Breast epithelium (tissue), 4 donors: Measurements from ENCODE around the gene NELL2. TPM values are rescaled to one million over a fixed set of nuclear protein-coding genes. Genes with fewer than 3 reads are reported as not detected.

Source experiments
- DNase-seq, 2 donors: peaks; one replicate each; pipeline ENCODE4 v3.0.0-alpha.2; 2019; ENCODE audit warnings: low spot score in 2 of 2
- H3K27ac ChIP-seq, 2 donors: fragments of 200-600 bp; sonication (generic) in 1 of 2; one replicate each; pipeline ENCODE4 v1.5.1; 2016 to 2019; ENCODE audit warnings: mild to moderate bottlenecking in 1 of 2
- H3K27me3 ChIP-seq, 2 donors: fragments of 200-600 bp; sonication (generic) in 1 of 2; one replicate each; pipeline versions ENCODE4 v1.5.1 to v1.6.0; 2017 to 2019; ENCODE audit warnings: control low read depth in 1 of 2, mild to moderate bottlenecking in 1 of 2
- H3K36me3 ChIP-seq: fragments of 200-600 bp; one replicate; pipeline ENCODE4 v1.5.1; 2019
- H3K4me1 ChIP-seq, 2 donors: fragments of 200-600 bp; sonication (generic); one replicate each; pipeline ENCODE4 v1.5.1; 2016 to 2019; ENCODE audit warnings: control low read depth in 1 of 2
- H3K4me3 ChIP-seq, 3 donors: fragments of 200-600 bp; sonication (generic); 1 replicate in 2 of 3; 2 replicates in 1 of 3; pipeline ENCODE4 v1.5.1; 2016 to 2019; ENCODE audit warnings: mild to moderate bottlenecking in 3 of 3, moderate library complexity in 2 of 3
- H3K9me3 ChIP-seq, 2 donors: fragments of 200-600 bp; sonication (generic) in 1 of 2; one replicate each; pipeline ENCODE4 v1.5.1; 2016 to 2019; ENCODE audit warnings: control low read depth in 1 of 2
- POLR2A ChIP-seq: fragments of 450-650 bp; IDR thresholded peaks from one replicate; pipeline ENCODE4 v1.6.1; 2016; ENCODE audit warnings: antibody characterized with exemption, mild to moderate bottlenecking, moderate library complexity
- POLR2AphosphoS5 ChIP-seq, 3 donors: sonication (generic); formaldehyde crosslinking; IDR thresholded peaks; one replicate each; pipeline ENCODE4 v1.6.1; 2017; ENCODE audit warnings: antibody characterized with exemption in 3 of 3
- intact Hi-C: fragments of 100-400 bp; cut with DNase I; formaldehyde crosslinking; loops from one replicate; pipeline ENCODE4 v1.15.1; 2023; ENCODE audit warnings: low total_unique reads
- total RNA-seq, 3 donors: library from RNA; depleted of rRNA; stranded (reverse); fragments of >200 nt; gene quantifications; one replicate each; pipeline ENCODE4 v1.1.0, GENCODE V29; 2016
- TF ChIP-seq, protein P1 (sequence below), 3 donors: fragments of 450-650 bp; IDR thresholded peaks; one replicate each; pipeline ENCODE4 v1.5.1; 2016 to 2017; ENCODE audit warnings: antibody characterized with exemption in 3 of 3, mild to moderate bottlenecking in 3 of 3, moderate library complexity in 3 of 3

The NELL2 gene
- total RNA-seq, 3 donors from 2014 or later = 4.9 to 10.1 (median 9.9) TPM

DNA sequence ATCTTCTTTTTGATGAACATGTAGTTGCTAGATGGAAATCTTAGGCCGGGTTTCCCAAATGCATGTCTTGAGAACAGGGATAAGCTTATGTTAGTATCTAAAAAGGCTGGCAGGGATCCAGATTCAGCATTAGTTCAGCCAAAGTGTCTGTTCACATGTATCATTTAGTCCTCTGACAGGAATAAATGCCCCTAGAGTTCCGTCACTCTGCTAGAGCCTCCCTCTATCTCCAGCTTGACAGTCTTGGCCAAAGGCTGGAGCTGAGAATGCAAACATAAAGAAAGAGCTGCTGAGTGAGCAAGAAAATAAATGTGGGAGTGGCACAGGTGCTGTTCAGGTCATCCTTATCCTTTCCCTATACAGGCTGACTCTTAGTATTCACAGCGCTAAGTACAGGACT lies 13.8 kb upstream of the NELL2 start:
- no peak overlapping the region for H3K27ac ChIP-seq
- H3K36me3 ChIP-seq = no peaks in the 10 kb centered on the region
- no peak overlapping the region for H3K4me3 ChIP-seq
- H3K9me3 ChIP-seq = no peaks in the 10 kb centered on the region
- intact Hi-C loops = no loop called here
- no peaks in the 10 kb centered on the region for H3K4me1 ChIP-seq
- H3K27me3 ChIP-seq = no peaks in the 10 kb centered on the region
- no peak for DNase-seq
- TF ChIP-seq, protein P1, sequence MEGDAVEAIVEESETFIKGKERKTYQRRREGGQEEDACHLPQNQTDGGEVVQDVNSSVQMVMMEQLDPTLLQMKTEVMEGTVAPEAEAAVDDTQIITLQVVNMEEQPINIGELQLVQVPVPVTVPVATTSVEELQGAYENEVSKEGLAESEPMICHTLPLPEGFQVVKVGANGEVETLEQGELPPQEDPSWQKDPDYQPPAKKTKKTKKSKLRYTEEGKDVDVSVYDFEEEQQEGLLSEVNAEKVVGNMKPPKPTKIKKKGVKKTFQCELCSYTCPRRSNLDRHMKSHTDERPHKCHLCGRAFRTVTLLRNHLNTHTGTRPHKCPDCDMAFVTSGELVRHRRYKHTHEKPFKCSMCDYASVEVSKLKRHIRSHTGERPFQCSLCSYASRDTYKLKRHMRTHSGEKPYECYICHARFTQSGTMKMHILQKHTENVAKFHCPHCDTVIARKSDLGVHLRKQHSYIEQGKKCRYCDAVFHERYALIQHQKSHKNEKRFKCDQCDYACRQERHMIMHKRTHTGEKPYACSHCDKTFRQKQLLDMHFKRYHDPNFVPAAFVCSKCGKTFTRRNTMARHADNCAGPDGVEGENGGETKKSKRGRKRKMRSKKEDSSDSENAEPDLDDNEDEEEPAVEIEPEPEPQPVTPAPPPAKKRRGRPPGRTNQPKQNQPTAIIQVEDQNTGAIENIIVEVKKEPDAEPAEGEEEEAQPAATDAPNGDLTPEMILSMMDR (IDR thresholded peaks at IDR 0.05) = no peak
- TF ChIP-seq POLR2A (no peak), POLR2AphosphoS5 (IDR thresholded peaks at IDR 0.05) (no peak)

DNA sequence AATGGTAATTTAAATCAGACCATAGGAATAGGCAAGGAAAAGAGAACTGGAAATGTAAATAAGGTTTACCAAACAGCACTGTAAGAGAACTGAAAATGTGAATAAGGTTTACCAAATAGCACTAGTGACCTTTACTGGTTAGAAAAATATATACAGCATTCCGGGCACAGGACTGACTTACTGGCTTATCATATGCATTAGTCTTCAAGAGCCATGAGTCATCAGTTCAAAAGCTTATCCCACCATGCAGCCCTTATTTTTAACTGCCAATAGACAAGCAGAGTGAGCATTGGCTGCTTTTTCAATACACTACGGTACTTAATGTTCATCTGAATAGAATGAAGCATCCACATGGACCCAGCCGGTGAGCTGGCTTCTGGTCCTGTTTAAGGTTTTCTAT lies 13.0 kb upstream of the NELL2 start:
- H3K9me3 ChIP-seq = no peaks in the 10 kb centered on the region
- DNase-seq = no peak
- intact Hi-C loops = no loop called here

DNA sequence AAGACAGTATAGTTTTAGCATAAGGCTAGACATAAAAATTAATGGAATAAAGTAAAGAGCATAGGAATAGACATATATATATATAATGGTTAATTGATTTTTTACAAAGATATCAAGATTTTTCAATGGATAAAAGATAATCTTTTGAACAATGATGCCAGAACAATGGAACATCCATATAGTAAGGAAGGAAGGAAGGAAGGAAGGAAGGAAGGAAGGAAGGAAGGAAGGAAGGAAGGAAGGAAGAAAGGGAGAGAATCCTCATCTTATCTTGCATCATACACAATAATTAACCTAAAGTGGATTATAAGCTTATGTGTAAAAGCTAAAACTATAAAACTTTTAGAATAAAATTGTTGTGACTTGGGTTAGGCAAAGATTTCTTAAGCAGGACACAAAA lies 9.8 kb upstream of the NELL2 start:
- H3K9me3 ChIP-seq = peaks cover 0 to 12% of the 10 kb centered on the region in 2 donors
- intact Hi-C loops = no loop called here
- no peak for TF ChIP-seq POLR2AphosphoS5 (IDR thresholded peaks at IDR 0.05)
- no peak for TF ChIP-seq POLR2A
- TF ChIP-seq, protein P1 (IDR thresholded peaks at IDR 0.05) = no peak
- no peaks in the 10 kb centered on the region for H3K36me3 ChIP-seq
- no peaks in the 10 kb centered on the region for H3K27me3 ChIP-seq
- H3K4me1 ChIP-seq = no peaks in the 10 kb centered on the region
- H3K27ac ChIP-seq = no peak overlapping the region
- H3K4me3 ChIP-seq = no peak overlapping the region
- no peak for DNase-seq

More for the DNA sequence above, 13.0 kb upstream of the NELL2 start:
- TF ChIP-seq POLR2AphosphoS5 (IDR thresholded peaks at IDR 0.05) (no peak), POLR2A (no peak)
- TF ChIP-seq, protein P1 (IDR thresholded peaks at IDR 0.05) = no peak
- H3K27me3 ChIP-seq = no peaks in the 10 kb centered on the region
- H3K36me3 ChIP-seq = no peaks in the 10 kb centered on the region
- no peaks in the 10 kb centered on the region for H3K4me1 ChIP-seq
- no peak overlapping the region for H3K27ac ChIP-seq
- no peak overlapping the region for H3K4me3 ChIP-seq

DNA sequence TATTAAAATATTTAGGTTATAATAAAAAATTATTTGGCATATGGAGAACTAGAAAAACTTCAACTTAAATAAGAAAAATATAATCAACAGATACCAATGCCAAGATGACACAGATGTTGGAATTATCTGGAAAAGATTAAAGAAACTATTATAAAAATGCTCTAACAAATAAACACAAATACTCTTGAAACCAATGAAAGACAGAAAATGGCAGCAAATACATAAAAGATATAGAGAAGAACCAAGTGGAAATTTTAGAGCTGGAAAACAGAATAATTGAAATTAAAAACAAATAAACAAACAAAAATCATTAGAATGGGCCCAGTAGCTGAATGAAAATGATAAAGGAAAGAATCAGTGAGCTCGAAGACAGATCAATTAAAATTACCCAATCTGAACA lies 5.1 kb upstream of the NELL2 start:
- no peaks in the 10 kb centered on the region for H3K4me1 ChIP-seq
- H3K9me3 ChIP-seq = peaks cover 0 to 23% of the 10 kb centered on the region in 2 donors
- intact Hi-C loops = no loop called here
- H3K27ac ChIP-seq = no peak overlapping the region
- no peaks in the 10 kb centered on the region for H3K36me3 ChIP-seq
- H3K27me3 ChIP-seq = no peaks in the 10 kb centered on the region
- H3K4me3 ChIP-seq = no peak overlapping the region
- TF ChIP-seq POLR2A = no peak
- TF ChIP-seq, protein P1 (IDR thresholded peaks at IDR 0.05) = no peak
- no peak for TF ChIP-seq POLR2AphosphoS5 (IDR thresholded peaks at IDR 0.05)
- no peak for DNase-seq

DNA sequence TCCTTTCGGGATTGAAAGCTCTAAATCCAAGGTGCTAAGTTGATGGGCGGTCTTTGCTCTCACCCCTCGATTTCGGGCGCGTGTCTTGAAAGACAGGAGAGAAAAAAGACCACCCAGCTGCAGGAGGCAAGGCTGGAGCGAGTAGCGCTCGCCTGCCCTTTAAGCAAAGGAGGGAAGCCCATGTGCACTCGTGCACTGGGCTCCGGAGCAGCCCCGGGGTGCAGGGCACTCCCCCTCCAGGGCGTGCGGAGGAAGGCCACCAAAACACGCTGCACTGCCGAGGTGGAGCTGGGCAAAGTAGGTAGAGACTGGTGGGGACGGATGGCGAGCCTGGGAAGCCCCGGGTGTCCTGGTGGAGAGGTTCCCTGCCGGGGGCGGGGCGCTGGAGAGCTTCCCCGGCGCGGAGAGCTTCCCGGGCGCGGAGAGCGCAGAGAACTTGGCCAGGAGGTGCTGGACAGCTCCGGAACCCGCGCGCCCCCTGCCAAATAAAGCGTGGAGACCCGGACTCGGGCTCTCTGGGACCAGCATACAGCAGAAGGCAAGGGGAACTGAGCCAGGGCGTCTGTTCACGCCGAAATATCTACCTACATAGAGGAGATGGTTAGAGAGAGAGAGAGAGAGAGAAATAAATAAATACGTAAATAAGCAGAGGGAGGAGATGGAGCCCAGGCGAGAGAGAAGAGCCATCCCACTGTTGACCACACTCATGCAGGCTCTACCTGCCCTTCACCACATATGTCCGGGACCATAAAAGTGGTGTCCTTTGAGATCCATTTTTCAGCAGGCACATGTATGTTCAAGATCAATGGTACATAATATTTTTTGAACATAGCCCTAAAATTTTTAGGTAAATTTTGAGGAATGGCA lies 662 bp upstream of the NELL2 start:
- intact Hi-C loops = no loop called here
- Histone ChIP-seq H3K4me1 (peaks cover 3 to 5% of the 10 kb centered on the region in 2 donors), H3K27ac (no peak overlapping the region), H3K27me3 (peaks cover 0 to 30% of the 10 kb centered on the region in 2 donors), H3K4me3 (peak overlapping the region; percentile 50 to 73 (median 64)), H3K36me3 (no peaks in the 10 kb centered on the region), H3K9me3 (peaks cover 0 to 18% of the 10 kb centered on the region in 2 donors)
- DNase-seq = no peak
- TF ChIP-seq POLR2A (no peak), POLR2AphosphoS5 (IDR thresholded peaks at IDR 0.05) (no peak)
- TF ChIP-seq, protein P1 (IDR thresholded peaks at IDR 0.05) = no peak
